GM18502 (cell line): ENCODE measurements around the gene GCN1.

Experiments
- ATAC-seq: cut with Tn5 transposase; IDR thresholded peaks from one replicate; pipeline ENCODE4 v1.9.1; 2021; ENCODE audit warnings: mild to moderate bottlenecking; ENCODE audit not compliant: unreplicated experiment, poor library complexity

GCN1 gene

GRCh38 chr12:120125029-120125428, 69.5 kb downstream of the GCN1 start:
- no peak for ATAC-seq

GRCh38 chr12:120121766-120122293, 72.7 kb downstream of the GCN1 start:
- ATAC-seq, result peak; percentile 42

GRCh38 chr12:120121343-120121742, 73.2 kb downstream of the GCN1 start:
- ATAC-seq, result no peak

- peak; percentile 19 for ATAC-seq
These were observed 75.1 kb downstream of the GCN1 start for GRCh38 chr12:120119271-120119973.

GRCh38 chr12:120118321-120119061, 76.0 kb downstream of the GCN1 start:
- ATAC-seq, result no peak

GRCh38 chr12:120117961-120118320, 76.6 kb downstream of the GCN1 start:
- no peak for ATAC-seq

GRCh38 chr12:120116792-120117651, 77.5 kb downstream of the GCN1 start:
- peak; percentile 52 for ATAC-seq

- ATAC-seq, result peak; percentile 9
These were observed 78.1 kb downstream of the GCN1 start, which contains the start of gene RAB35 for GRCh38 chr12:120116441-120116791. TSS of gene RAB35 (minus strand) at chr12:120116753. CDS start at chr12:120116650, 103 bp downstream.

- no peak for ATAC-seq
These were observed 78.6 kb downstream of the GCN1 start for GRCh38 chr12:120115692-120116440.

GRCh38 chr12:120115066-120115465, 79.4 kb downstream of the GCN1 start:
- ATAC-seq, result no peak

- ATAC-seq, result peak; percentile 63
These were observed 83.7 kb downstream of the GCN1 start for GRCh38 chr12:120110550-120111501.

GRCh38 chr12:120109570-120110267, 84.8 kb downstream of the GCN1 start:
- no peak for ATAC-seq

- ATAC-seq, result no peak
These were observed 88.4 kb downstream of the GCN1 start for GRCh38 chr12:120106151-120106550.

- no peak for ATAC-seq
These were observed 91.1 kb downstream of the GCN1 start for GRCh38 chr12:120103371-120103770.

- no peak for ATAC-seq
These were observed 91.5 kb downstream of the GCN1 start for GRCh38 chr12:120103044-120103338.

- ATAC-seq, result no peak
These were observed 92.1 kb downstream of the GCN1 start for GRCh38 chr12:120102189-120103043.

- ATAC-seq, result no peak
These were observed 92.9 kb downstream of the GCN1 start for GRCh38 chr12:120101617-120102016.

- no peak for ATAC-seq
These were observed 93.3 kb downstream of the GCN1 start for GRCh38 chr12:120101182-120101581.
